Measurements from ENCODE around the gene PREB. TPM values are rescaled to one million over a fixed set of nuclear protein-coding genes. Genes with fewer than 3 reads are reported as not detected.
A peak's percentile ranks its signal among the peaks of the same experiment; 100 is the strongest.

PREB gene
- total and polyA plus RNA-seq, 2 of the 13 experiments (the other 11 are each of a cell fraction or from before 2014, with no cell fraction given): 112 to 192 TPM

GRCh38 chr2:27086724-27087593 lies 47.5 kb downstream of the PREB start, which contains the start of gene KHK (continued):
- peak; percentile 31; the same call in 1 of the 2 replicates for TF ChIP-seq ZNF274 (CRISPR knock-in tag; IDR thresholded peaks at IDR 0.05)
- no peak for TF ChIP-seq ZNF691 (CRISPR knock-in tag; IDR thresholded peaks at IDR 0.05; ENCODE audit: borderline replicate concordance, low read depth)
- TF ChIP-seq SRY (CRISPR knock-in tag; IDR thresholded peaks at IDR 0.05): 0 out of 2 replicates have a peak, but pooled peaks have one; percentile 2
- 0 out of 2 replicates have a peak, but pooled peaks have one; percentile 46 for TF ChIP-seq TBP (CRISPR knock-in tag; IDR thresholded peaks at IDR 0.05)
- TF ChIP-seq ZNF20 (CRISPR knock-in tag; IDR thresholded peaks at IDR 0.05): 0 out of 2 replicates have a peak, but pooled peaks have one; percentile 28
- TF ChIP-seq TAF1 (CRISPR knock-in tag; IDR thresholded peaks at IDR 0.05): peak; percentile 68
- TF ChIP-seq AKNA (CRISPR knock-in tag; IDR thresholded peaks at IDR 0.05; ENCODE audit: borderline replicate concordance): no peak
- TF ChIP-seq FOXA1 (IDR thresholded peaks at IDR 0.05): no peak
- TF ChIP-seq FOXA1 (CRISPR knock-in tag; IDR thresholded peaks at IDR 0.05): no peak; the same call in 1 of the 2 replicates
- no peak for TF ChIP-seq REL (CRISPR knock-in tag; conservative IDR thresholded peaks at IDR 0.05)
- TF ChIP-seq SAP130 (CRISPR knock-in tag; IDR thresholded peaks at IDR 0.05; ENCODE audit: low read depth): peak; percentile 75
- TF ChIP-seq SIN3A (IDR thresholded peaks at IDR 0.05; ENCODE audit: borderline replicate concordance, low read depth, low read length): peak; percentile 8
- TF ChIP-seq FOXA3 (CRISPR knock-in tag; IDR thresholded peaks at IDR 0.05): 0 out of 2 replicates have a peak, but pooled peaks have one; percentile 10
- no peak for TF ChIP-seq ZNF761 (CRISPR knock-in tag; conservative IDR thresholded peaks at IDR 0.05)
- no peak for TF ChIP-seq FLYWCH1 (CRISPR knock-in tag; IDR thresholded peaks at IDR 0.05)
- TF ChIP-seq AKAP8 (CRISPR knock-in tag; IDR thresholded peaks at IDR 0.05): 0 out of 2 replicates have a peak, but pooled peaks have one; percentile 12
- no peak for TF ChIP-seq ZNF160 (CRISPR knock-in tag; IDR thresholded peaks at IDR 0.05)
- TF ChIP-seq UBTF (CRISPR knock-in tag; IDR thresholded peaks at IDR 0.05): peak; percentile 49; the same call in 1 of the 2 replicates
- TF ChIP-seq TBX2 (CRISPR knock-in tag; IDR thresholded peaks at IDR 0.05; ENCODE audit: borderline replicate concordance): 0 out of 2 replicates have a peak, but pooled peaks have one; percentile 62
- no peak for TF ChIP-seq ZNF766 (CRISPR knock-in tag; IDR thresholded peaks at IDR 0.05; ENCODE audit: borderline replicate concordance)
- TF ChIP-seq JUNB (CRISPR knock-in tag; IDR thresholded peaks at IDR 0.05; ENCODE audit: borderline replicate concordance): no peak
- TF ChIP-seq KDM2A (CRISPR knock-in tag; IDR thresholded peaks at IDR 0.05; ENCODE audit: borderline replicate concordance, low read depth): peak; percentile 60; the same call in 1 of the 2 replicates

All from HepG2 (cell line).